Lung microvascular endothelial cell (primary cell): Measurements from ENCODE around the gene B4GAT1. TPM values are rescaled to one million over a fixed set of nuclear protein-coding genes. Genes with fewer than 3 reads are reported as not detected.
"Not testable (repeated sequence)": the region's sequence is repeated elsewhere in the genome, so short reads cannot be mapped to it uniquely, and the experiment has no call there.

Experiments used
- DNase-seq, 2 donors: peaks; one replicate each; pipeline versions ENCODE4 v3.0.0 to v3.0.0-alpha.2; 2010; ENCODE audit warnings: low read depth in 2 of 2
- total RNA-seq: library from RNA; depleted of rRNA; stranded (reverse); fragments of >200 nt; gene quantifications from 2 replicates; pipeline ENCODE4 v1.2.1, GENCODE V29; 2014

The B4GAT1 gene
- 16.1 and 19.8 TPM in 2 replicates for total RNA-seq

DNA sequence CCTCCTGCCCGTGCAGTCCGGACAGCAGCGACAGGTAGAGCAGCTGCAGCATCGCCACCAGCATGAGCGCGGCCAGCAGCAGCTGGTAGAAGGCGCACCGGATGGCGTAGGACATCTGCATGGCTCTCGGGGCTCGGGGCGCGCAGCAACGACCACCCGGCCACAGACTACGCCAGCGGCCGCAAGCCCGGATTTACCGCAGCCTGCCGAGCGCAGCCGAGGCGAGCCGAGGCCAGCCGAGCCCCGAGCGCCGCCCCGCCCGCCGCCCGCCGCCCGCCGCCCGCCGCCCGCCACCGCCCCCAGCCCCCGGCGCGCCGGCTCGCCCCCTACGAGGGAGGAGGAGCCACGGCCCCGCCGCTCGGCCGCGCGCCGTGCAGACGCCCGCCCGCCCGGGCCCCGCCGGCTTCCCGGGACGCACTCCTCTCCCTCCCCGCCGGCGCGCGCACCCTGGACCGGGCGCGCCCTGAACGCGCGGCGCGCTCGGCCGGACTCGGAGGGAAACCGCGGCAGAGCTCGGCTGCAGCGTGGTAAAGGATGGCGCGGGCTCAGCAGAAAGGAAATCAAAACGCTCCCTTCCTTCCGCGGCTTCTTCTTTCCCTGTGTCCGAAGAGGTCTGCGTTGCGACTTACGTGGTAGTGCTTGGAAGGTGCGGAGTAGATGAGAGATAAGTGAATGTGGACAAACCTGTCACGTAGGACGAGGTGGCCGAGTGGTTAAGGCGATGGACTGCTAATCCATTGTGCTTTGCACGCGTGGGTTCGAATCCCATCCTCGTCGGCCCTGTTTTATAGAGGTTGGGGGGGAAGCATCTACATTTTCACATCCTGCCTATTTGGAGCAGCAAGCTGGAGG lies at the start of gene B4GAT1:
Gene B4GAT1 (minus strand): TSS at position 205 of the 852 bp plus-strand sequence. CDS start 84 bp downstream, at position 121.
- DNase-seq = peak; percentile 93 to 96

DNA sequence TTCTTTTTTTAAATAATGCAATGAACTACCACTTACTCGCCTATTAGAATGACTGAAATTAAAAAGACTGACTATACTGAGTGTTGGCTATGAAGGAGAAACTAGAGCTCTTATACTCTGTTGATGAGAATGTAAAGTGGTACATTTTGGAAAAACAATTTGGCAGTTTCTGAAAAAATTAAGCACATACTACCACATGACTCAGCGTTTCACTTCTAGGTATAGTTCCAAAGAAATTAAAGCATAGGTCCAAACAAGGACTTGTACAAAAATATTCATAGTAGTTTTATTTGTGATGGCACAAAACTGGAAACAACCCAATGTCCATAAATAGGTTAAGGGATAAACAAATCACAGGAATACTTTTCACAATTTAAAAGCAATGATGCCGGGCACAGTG lies 46.5 kb upstream of the B4GAT1 start:
- no peak for DNase-seq

DNA sequence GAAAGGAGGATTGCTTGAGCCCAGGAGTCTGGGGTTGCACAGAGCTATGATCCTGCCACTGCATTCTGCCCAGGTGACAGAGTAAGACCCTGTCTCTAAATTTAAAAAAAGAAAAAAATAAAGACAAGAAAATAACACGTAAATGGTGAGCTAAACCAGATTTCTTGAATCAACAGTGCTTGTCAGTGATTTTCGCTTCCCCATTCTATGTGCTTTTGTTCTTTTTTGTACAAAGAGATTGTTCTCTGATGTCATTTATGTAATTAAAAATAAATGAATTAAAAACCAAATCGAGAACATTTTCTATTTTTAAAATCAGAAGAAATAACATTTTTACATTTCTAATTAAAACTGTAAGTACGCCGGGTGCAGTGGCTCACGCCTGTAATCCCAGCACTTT lies 43.9 kb upstream of the B4GAT1 start:
- DNase-seq = no peak

DNA sequence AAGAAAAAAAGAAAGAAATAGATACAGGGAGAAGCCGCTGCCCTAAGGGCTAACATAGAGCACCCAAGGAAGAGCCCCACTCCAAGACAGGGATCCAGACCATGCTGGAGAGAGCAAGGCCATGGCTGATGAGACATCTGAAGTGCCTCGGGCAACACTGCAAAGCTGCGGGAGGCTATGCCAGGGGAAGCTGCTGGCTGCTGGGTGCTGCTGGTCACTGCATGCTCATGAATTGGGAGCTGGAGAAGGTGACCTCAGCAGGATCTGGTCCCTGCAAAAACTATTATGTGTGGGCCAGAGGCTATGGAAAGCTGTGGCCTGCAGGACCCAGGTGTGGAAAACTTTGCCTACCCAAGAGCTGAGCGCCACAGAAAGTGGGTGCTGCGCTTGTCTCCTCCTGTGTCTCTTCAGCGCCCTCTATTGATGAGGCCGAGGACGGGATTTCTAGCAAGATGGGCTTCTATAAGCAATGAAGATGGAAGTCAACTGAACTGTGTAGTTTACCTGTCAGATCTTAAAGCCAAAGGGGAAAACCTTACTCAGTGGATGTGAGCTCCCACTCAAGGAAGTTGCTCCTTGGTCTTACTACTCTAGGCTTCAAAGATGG lies 41.5 kb upstream of the B4GAT1 start:
- peak; percentile 79 for DNase-seq

DNA sequence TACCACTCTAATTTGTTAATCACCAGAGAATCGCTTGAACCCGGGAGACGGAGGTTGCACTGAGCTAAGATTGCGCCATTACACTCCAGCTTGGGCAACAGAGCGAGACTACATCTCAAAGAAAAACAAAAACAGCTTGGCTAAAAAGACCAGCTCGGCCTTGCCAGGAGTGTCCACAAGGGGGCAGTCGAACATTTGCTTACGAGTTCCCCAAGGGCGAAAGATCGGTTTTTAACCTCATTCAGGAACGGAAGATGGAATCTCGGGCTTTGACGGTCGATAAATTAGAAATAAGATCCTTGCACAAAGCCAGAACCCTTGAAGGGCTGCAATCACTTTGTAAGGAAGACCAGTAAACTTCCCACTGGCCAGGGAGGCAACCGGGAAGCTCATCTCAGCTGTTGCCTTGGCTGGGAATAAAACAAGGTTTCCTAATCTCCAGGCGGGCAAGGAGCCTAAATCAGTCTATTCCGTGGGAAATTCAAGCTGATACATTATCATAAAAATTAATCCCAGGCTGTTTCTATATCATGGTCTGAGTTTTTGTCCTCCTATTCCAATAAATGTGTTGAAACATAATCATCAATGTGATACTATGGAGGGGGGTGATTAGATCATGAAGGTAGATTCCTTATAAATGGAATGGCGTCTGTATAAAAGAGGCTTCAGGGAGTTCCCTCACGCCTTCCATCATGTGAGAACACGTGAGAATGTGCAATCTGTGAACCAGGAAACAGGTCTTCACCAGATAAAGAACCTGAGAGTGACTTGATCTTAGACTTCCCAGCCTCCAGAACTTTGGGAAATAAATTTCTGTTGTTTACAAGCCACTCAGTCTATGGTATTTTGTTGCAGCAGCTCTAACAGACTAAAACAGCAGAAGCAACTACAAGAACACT lies 39.0 kb upstream of the B4GAT1 start:
- DNase-seq = peak; percentile 78 to 79

DNA sequence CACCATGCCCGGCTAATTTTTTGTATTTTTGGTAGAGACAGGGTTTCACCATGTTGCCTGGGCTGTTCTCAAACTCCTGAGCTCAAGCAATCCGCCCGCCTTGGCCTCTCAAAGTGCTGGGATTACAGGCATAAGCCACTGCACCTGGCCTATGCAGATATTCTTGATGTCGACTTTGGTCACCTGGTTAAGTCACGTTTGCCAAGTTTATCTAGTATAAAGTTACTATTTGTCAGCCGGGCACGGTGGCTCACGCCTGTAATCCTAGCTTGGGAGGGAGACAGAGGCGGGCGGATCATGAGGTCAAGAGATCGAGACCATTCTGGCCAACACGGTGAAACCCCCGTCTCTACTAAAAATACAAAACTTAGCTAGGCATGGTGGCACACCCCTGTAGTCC lies 36.9 kb upstream of the B4GAT1 start:
- not testable (repeated sequence) for DNase-seq

DNA sequence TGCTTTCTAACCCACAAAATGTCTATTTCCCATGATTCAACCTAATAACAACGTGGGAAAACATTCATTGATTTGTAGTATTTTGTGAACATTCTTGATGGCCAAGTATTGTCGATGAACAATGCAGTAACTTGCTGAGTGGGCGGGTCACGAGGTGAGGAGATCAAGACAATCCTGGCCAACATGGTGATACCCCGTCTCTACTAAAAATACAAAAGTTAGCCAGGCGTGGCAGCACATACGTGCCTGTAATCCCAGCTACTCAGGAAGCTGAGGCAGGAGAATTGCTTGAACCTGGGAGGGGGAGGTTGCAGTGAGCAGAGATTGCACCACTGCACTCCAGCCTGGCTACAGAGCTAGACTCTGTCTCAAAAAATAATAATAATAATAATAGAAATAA lies 32.8 kb upstream of the B4GAT1 start:
- not testable (repeated sequence) for DNase-seq

DNA sequence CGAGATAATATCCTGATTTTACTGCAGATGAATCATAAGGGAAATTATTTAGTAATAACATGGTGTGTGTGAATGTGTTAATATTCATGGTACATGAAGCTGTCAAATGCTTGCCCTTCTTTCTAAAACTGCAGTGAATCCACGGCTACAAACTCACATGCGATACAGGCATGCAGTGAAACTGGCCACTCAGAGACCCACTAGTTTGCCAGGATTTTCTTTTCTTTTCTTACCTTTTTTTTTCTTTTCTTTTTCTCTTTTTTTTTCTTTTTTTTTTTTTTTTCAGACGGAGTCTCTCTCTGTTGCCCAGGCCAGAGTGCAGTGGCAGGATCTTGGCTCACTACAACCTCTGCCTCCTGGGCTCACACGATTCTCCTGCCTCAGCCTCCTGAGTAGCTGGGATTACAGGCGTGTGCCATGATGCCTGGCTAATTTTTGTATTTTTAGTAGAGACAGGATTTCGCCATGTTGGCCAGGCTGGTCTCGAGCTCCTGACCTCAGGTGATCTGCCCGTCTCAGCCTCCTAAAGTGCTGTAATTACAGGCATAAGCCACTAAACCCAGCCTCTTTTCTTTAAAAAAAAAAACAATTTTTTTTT lies 26.4 kb upstream of the B4GAT1 start:
- not testable (repeated sequence) for DNase-seq

DNA sequence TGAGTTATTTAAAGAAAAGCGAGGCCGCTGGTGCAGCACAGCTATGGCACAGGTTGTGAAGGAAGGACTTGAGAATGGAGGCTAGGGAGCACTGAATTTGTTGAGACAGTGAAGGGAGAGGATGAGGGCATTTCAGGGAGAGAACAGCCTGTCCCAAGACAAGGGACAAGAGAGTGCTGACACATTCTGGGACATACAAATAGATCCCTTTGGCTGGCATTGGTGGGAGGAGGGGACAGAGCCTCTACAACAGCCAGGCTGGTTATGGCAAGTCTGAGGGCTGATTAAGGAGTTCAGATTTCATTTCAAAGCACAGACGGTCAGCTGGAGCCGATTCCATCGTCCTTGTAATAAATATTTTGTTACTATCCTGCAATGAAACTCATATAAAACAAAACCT lies 25.8 kb upstream of the B4GAT1 start:
- no peak for DNase-seq

DNA sequence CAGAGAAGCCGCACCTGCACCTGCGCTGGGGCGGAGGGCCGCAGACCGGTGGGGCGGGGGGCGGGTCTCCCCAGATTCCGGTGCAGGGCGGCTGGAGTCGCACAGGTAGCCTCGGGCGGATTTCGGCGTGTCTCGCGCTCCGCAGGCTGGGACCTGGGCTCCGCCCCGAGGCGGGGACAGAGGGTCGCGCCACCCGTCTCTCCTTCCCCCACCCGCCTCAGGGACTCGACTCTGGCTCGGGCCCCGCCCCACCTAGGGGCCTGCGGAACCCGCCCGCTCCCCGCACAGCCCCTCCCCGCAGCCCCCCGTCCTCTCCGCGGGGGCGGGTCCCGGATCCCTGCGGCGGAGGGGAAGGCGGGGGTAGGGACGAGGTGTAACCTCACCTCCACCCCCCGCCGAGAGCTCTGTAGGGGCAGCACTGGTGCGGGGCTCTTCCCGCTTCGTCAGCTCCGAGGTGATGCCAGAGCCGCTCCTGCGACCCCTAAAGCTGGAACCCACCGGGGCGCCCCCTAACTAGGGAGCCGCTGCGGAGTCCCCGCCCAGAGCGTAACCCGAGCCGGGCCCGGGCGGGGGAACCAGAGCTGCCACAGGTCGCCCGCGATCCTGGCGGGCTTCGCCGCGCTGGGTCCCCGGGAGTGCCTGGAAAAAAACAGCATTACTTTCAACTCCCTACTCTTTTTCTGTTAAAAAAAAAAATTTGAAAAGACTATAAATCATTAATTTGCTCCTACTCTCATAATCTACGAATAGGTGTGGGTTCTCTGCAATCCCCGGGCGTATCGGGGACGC lies 24.4 kb upstream of the B4GAT1 start, which contains the start of gene SLC29A2:
Gene SLC29A2 (minus strand): TSS at position 134 of the 789 bp plus-strand sequence. CDS start 169 bp downstream, outside the sequence.
- DNase-seq = peak in 1 of 2 donors; percentile 22

DNA sequence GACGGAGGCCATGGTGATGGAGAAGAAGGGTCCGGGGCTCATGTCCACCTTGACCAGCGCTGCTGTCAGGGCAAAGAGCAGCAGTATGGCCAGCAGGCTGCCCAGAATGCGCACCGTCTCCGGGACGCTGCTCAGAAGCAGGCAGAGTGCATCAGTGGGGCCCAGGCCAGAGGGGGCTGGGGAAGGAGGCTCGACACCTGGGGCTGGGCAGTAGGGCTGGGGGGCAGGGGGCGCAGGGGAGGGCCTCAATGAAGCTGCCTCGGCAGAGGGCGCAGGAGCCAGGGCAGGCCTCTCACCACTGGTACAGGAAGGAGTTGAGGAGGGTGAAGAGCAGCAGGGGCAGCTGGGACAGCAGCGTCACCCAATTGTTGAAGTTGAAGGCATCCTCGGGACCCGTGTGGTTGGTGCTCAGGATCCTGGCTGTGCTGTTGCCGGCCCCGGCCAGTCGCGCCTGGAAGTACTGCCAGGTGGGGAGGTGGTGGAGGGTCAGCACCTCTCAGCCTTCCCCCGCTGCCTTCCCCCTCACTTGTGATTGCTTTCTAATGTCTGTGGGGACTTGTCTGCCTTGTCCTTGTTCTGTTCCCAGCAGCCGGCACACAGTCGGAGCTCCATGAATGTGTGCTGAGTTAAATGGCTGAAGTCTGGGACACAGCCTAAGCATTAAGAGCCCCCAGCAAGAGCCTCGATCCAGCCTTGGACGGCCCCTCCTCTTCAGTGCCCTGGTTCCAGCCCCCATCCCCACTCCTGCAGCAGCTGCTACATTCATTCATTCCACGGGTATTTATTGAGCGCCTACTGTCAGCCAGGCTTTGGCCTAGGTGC lies 21.9 kb upstream of the B4GAT1 start:
- DNase-seq = no peak

DNA sequence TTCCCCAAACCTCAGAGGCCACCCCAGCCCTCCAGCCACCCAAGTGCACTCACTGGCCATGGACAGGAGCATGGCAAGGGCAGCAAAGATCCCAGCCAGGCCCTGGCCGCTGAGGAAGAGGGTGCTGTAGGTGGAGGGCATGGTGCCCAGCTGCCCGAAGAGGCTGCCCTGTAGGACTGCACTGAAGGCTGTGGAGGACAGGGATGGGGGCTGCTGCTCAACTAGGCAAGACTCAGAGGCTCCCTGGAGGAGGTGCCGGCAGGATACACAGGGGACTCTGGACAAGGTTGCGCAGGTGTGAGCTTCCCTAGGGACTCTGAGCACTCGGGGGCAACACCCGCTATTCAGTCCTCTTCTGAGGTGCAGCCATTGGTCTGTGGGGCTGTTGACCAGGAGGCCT lies 21.1 kb upstream of the B4GAT1 start:
- DNase-seq = no peak

DNA sequence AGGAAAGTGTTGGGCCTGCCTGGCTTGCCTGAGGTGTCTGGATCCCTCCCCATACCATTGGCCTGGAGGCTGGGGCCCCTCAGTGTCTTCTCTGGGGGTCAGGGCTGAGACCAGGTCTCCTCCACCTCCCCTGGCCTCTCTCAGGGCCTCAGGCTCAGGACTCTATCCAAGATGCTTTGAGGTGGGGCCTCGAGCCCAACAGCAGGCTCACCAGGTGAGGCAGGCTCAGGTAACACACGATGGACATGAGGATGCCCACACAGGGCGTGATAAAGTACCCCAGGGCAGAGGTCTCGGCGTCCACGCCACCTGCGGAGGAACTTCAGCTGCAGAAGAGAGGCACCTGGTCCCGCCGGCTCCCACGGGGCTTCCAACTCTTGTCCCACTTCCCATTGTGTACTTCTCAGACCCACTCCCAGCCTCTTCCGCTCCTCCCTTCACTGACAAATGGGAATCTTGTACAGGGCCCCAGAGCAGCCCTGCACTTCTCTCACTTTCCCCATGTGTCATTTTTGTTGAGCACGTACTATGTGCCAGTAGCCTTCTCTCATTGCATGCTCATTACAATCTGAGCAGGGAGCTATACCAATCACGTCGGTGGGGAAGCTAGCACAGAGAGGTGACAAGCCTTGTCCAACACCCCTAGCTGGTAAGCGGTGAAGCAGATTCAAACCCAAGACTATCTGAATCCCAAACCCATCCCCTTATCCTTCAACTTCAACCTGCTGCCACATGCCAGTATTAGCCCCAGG lies 20.3 kb upstream of the B4GAT1 start:
- DNase-seq = no peak

DNA sequence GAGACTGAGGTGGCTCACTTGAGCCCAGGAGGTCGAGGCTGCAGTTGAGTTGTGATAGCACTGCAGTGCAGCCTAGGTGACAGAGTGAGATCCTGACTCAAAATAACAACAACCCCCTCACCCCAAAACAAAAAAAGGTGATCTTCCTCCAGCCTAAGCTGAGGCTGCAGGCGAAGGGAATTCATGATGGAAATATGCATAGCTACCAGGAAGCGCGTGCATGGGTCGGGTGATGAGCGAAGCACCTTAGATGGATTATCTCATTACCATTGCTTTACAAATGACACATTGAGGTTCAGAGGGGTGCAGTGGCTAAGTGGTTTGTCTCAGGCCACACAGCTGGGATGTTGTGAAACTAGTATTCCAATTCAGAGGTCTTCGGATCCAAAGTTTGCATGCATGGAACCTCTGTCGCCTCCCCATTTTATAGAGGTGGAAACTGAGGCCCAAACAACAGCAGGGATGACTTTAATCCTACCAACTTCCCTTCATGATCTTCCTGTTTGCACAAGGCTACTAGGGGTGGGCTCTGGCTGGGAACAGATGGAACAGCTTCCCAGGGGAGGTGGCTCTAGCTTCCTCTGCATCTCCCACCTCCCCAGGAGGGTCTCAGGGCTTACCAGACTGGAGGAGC lies 19.5 kb upstream of the B4GAT1 start:
- DNase-seq = no peak

DNA sequence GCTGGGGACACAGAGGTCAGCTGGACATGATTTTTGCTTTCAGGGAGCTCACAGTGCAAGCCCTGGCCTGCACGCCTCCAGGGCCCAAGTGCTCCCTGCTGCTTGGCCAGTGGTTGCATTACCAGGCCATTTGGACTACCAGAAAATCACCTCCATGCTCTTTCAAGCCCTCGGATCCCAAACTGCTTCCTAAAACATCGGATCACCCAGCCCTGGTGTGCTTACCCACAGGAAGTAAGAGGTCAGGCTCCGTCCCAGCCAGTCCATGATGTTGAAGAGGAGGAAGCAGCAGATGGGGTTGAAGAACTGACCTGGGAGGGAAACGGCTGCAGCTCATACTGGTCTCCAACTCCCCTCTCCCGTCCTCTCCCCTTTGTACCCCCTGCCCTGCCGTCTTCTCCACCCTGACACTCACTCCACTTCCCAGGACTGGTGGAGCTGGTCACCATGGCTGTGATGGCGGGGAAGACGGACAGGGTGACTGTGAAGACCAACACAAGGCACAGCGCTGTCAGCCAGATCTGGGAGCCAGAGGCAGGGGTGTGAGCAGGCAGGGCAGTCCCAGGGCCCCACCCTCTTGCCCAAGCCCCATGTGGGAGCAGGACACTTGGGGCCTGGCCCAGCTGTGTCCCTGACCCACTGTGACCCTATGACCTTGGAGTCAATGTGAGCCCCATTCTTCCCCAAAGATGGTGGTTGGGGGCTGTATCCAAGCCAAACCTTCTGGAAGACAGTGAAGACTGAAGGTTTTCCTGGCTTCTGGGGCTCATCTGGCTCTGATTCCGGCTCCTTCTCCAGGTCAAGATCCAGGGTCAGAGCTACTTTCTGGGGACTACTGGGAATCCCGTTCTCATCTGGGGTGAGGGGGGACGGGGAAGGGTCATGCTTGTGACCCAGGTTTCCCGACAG lies 18.5 kb upstream of the B4GAT1 start:
- no peak for DNase-seq

DNA sequence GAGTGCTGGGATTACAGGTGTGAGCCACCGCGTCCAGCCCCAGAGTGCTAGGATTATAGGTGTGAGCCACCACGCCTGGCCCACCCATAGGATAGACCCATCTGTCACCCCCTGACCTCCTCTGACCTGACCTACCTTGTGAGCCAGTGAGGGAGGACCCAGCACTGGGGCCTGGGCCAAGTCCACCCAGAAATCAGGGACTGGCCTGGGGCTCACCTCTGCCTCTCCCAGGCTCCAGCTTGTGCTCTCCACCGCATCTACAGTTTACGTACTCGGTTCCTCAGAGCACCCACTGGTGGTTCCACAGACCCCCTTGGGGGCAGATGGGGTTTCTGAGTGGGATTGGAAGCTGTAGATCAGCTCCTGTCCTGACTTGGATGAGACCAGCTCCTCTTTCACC lies 17.7 kb upstream of the B4GAT1 start:
- no peak for DNase-seq

DNA sequence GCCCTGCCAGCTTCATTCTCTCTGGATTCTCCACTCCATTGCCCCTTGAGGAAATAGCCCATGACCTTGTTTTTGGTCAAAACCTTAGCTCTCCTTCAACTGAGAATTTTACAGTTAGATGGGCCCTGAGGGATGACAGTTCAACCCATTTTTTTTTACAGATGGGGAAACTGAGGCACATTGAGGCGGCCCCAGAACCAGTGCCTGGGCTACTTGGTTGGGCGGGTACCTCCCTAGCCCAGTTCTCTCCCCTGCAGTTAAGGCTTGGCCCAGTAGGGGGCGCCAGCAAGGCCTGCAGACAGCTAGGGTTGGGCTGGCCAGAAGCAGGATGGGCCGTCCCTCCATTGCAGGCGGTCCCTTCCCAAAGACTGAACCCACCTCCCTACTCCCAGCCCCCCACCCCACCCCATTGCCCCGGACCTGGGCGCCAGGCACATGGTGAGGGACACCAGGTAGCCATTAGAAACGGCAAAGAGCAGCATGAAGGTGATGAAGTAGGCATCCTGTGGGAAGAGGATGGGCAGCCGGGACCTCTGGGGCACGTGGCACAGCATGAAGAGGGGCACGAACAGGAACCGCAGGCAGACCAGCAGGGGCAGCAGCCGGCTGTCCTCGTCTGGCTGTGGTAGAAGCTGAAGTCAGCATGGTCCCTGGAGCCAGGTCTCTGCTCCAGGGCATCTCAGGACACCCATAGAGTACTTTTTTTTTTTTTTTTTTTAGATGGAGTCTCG lies 16.5 kb upstream of the B4GAT1 start:
- peak in 1 of 2 donors; percentile 32 for DNase-seq
